Tibial nerve (tissue), 4 donors: ENCODE data around the gene KRTAP5-6. TPM values are rescaled to one million over a fixed set of nuclear protein-coding genes. Genes with fewer than 3 reads are reported as not detected.

ENCODE experiments used
- DNase-seq, 2 donors: peaks; one replicate each; pipeline ENCODE4 v3.0.0-alpha.2; 2019; ENCODE audit warnings: low spot score in 2 of 2
- H3K27ac ChIP-seq, 4 donors: fragments of 200-600 bp; sonication (generic) in 3 of 4; one replicate each; pipeline ENCODE4 v1.5.1; 2017 to 2019; ENCODE audit warnings: mild to moderate bottlenecking in 1 of 4
- H3K27me3 ChIP-seq, 2 donors: fragments of 200-600 bp; sonication (generic) in 1 of 2; one replicate each; pipeline versions ENCODE4 v1.5.1 to v1.6.0; 2017 to 2019
- H3K36me3 ChIP-seq, 3 donors: fragments of 200-600 bp; sonication (generic); one replicate each; pipeline ENCODE4 v1.5.1; 2018 to 2019
- H3K4me1 ChIP-seq, 4 donors: fragments of 200-600 bp; sonication (generic) in 3 of 4; one replicate each; pipeline ENCODE4 v1.5.1; 2017 to 2019
- H3K4me3 ChIP-seq, 4 donors: fragments of 200-600 bp; sonication (generic) in 3 of 4; one replicate each; pipeline ENCODE4 v1.5.1; 2017 to 2019; ENCODE audit warnings: mild to moderate bottlenecking in 1 of 4, moderate library complexity in 1 of 4
- H3K9me3 ChIP-seq, 4 donors: fragments of 200-600 bp; sonication (generic) in 3 of 4; one replicate each; pipeline ENCODE4 v1.5.1; 2017 to 2019
- CTCF ChIP-seq, 5 experiments: fragments of 200-600 bp in 3 of 5; fragments of 450-650 bp in 2 of 5; sonication (generic) in 3 of 5; IDR thresholded peaks; one replicate each; pipeline ENCODE4 v1.5.1; 2016 to 2019; ENCODE audit warnings: antibody characterized with exemption in 5 of 5, mild to moderate bottlenecking in 3 of 5, moderate library complexity in 2 of 5
- EP300 ChIP-seq, 2 donors: sonication (generic); formaldehyde crosslinking; IDR thresholded peaks; one replicate each; pipeline ENCODE4 v1.6.1; 2017; ENCODE audit warnings: antibody characterized with exemption in 2 of 2, mild to moderate bottlenecking in 1 of 2
- POLR2A ChIP-seq, 2 donors: fragments of 450-650 bp; IDR thresholded peaks; one replicate each; pipeline ENCODE4 v1.6.1; 2017; ENCODE audit warnings: antibody characterized with exemption in 2 of 2, mild to moderate bottlenecking in 2 of 2, moderate library complexity in 2 of 2
- WGBS, 2 donors: methylation state at CpG; one replicate each; pipeline ENCODE4 v1.1.5; 2018; 5-methylcytosine and 5-hydroxymethylcytosine counted together
- total RNA-seq, 4 donors: library from RNA; depleted of rRNA; stranded (reverse); fragments of >200 nt; gene quantifications; one replicate each; pipeline ENCODE4 v1.1.0, GENCODE V29; 2016

The KRTAP5-6 gene
- total RNA-seq, 4 donors from 2014 or later: not detected

GRCh38 chr11:1694846-1695547 is 2.0 kb upstream of the KRTAP5-6 start:
- Histone ChIP-seq H3K4me3 (no peak overlapping the region), H3K4me1 (peaks cover 0 to 15% (median 8%) of the 10 kb centered on the region in 4 donors), H3K9me3 (no peaks in the 10 kb centered on the region), H3K27ac (no peak overlapping the region), H3K36me3 (no peaks in the 10 kb centered on the region), H3K27me3 (no peaks in the 10 kb centered on the region)
- WGBS, 2 donors: 90 to 95% methylated on average over 12 to 14 of the region's 15 CpGs
- DNase-seq: no peak
- TF ChIP-seq EP300 (IDR thresholded peaks at IDR 0.05): no peak
- no peak for TF ChIP-seq POLR2A (IDR thresholded peaks at IDR 0.05)
- no peak for TF ChIP-seq CTCF (IDR thresholded peaks at IDR 0.05)

GRCh38 chr11:1695548-1696108 is 1.4 kb upstream of the KRTAP5-6 start:
- 97 to 100% methylated on average over 3 of the region's 3 CpGs for WGBS, 2 donors
- no peak for DNase-seq
- TF ChIP-seq POLR2A (IDR thresholded peaks at IDR 0.05) (no peak), EP300 (IDR thresholded peaks at IDR 0.05) (no peak), CTCF (IDR thresholded peaks at IDR 0.05) (no peak)

GRCh38 chr11:1699771-1700170 is 2.8 kb downstream of the KRTAP5-6 start:
- no peak for DNase-seq
- Histone ChIP-seq H3K27ac (no peak overlapping the region), H3K27me3 (no peaks in the 10 kb centered on the region), H3K9me3 (no peaks in the 10 kb centered on the region), H3K4me3 (no peak overlapping the region), H3K4me1 (no peaks in the 10 kb centered on the region), H3K36me3 (no peaks in the 10 kb centered on the region)
- 76 to 95% methylated on average over 5 of the region's 5 CpGs for WGBS, 2 donors
- TF ChIP-seq CTCF (IDR thresholded peaks at IDR 0.05) (no peak), POLR2A (IDR thresholded peaks at IDR 0.05) (no peak), EP300 (IDR thresholded peaks at IDR 0.05) (no peak)

More at GRCh38 chr11:1695548-1696108, 1.4 kb upstream of the KRTAP5-6 start:
- peaks cover 0 to 15% (median 8%) of the 10 kb centered on the region in 4 donors for H3K4me1 ChIP-seq
- H3K27me3 ChIP-seq: no peaks in the 10 kb centered on the region
- H3K4me3 ChIP-seq: no peak overlapping the region
- H3K9me3 ChIP-seq: no peaks in the 10 kb centered on the region
- no peaks in the 10 kb centered on the region for H3K36me3 ChIP-seq
- no peak overlapping the region for H3K27ac ChIP-seq

- Histone ChIP-seq H3K4me3 (no peak overlapping the region), H3K4me1 (no peaks in the 10 kb centered on the region), H3K27me3 (no peaks in the 10 kb centered on the region), H3K36me3 (no peaks in the 10 kb centered on the region), H3K27ac (peak overlapping the region in 1 of 4 donors; percentile 43), H3K9me3 (no peaks in the 10 kb centered on the region)
- no peak for DNase-seq
- WGBS, 2 donors: 37 to 51% methylated on average over 10 of the region's 10 CpGs
- TF ChIP-seq CTCF (IDR thresholded peaks at IDR 0.05) (no peak), POLR2A (IDR thresholded peaks at IDR 0.05) (no peak), EP300 (IDR thresholded peaks at IDR 0.05) (no peak)
Measured at GRCh38 chr11:1701091-1701807, 4.3 kb downstream of the KRTAP5-6 start.

- Histone ChIP-seq H3K27me3 (peaks cover 0 to 6% of the 10 kb centered on the region in 2 donors), H3K4me1 (no peaks in the 10 kb centered on the region), H3K9me3 (no peaks in the 10 kb centered on the region), H3K36me3 (no peaks in the 10 kb centered on the region), H3K4me3 (no peak overlapping the region), H3K27ac (no peak overlapping the region)
- no peak for DNase-seq
- TF ChIP-seq CTCF (IDR thresholded peaks at IDR 0.05): no peak
- WGBS, 2 donors: 94 to 95% methylated on average over 10 of the region's 10 CpGs
Measured at GRCh38 chr11:1702506-1702905, 5.5 kb downstream of the KRTAP5-6 start.
